Activated CD8-positive, alpha-beta memory T cell treated with anti-CD3 and anti-CD28 coated beads for 48 hours (primary cell): Measurements from ENCODE around the gene MAT1A.
"Not testable (repeated sequence)": the region's sequence is repeated elsewhere in the genome, so short reads cannot be mapped to it uniquely, and the experiment has no call there.

Experiments
- DNase-seq, 3 experiments: peaks; one replicate each; pipeline ENCODE4 v3.0.0-alpha.2; 2020; ENCODE audit warnings: low read depth in 2 of 3, low spot score in 2 of 3

Gene MAT1A

GRCh38 chr10:80289451-80290287 is at the start of gene MAT1A:
TSS of gene MAT1A (minus strand) at chr10:80289658. CDS start at chr10:80289423, 235 bp downstream.
- no peak for DNase-seq

DNA sequence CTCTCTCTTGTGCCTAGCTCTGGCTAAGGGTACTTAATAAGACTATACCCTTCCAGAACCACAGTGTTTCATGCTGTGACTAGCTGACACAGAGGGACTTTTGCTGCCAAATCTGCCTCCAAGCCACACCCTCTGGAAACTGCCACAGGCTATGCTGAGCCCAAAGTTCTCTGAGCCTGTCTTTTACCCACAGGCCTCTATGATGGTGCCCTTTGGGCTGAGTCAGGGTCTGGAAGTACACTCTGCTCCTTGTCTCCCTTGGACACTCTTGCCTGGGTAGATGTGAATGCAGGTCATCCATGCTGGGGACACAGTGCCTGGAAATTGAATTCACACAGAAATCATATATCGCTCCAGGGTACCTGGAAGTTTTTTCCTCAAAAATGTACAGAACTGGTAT is 44.5 kb upstream of the MAT1A start:
- no peak for DNase-seq

DNA sequence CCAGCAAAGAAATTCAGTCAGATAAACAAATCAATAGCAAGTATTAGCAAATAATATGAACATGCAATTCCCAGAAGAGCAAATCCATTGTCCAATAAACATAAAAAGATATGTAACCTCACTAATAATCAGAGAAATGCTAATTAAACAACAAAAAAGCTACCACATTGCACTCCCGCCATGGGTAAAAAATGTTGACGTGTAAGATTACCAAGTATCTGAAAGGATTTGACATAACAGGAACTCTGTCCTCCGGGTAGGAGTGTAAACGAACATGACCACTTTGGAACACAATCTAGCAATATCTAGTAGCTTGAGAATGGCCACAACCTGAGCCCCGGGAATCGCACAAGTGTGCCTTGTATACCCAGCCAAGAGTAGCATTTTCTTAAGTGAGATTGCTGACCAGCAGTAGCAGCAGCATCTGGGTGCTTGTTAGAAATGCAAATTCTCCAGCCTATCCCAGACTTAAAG is 35.5 kb upstream of the MAT1A start:
- no peak for DNase-seq

- DNase-seq = no peak
Observed at GRCh38 chr10:80324086-80324485, 34.6 kb upstream of the MAT1A start.

- no peak for DNase-seq
Observed at GRCh38 chr10:80323311-80323710, 33.9 kb upstream of the MAT1A start.

DNA sequence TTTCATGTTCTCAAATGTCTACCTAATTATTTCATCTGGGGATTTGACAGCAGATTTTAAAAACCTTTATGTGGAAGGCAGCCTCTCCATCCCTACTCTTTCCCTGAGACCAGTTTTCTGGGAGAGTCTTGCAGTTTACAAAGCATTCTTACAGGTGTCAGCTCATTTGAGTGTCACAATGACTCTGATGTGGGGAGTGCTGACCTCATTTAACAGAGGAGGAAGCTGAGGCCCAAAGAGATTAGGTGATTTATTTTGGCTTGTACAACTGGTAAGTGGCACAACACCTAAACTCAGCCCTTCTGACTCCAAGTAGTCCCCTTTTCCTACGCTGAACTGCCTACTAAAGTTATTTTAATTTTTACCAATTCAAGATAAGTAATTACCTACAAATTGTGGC is 33.3 kb upstream of the MAT1A start:
- DNase-seq = no peak

GRCh38 chr10:80322158-80322557 is 32.7 kb upstream of the MAT1A start:
- DNase-seq = no peak

- no peak for DNase-seq
Observed at GRCh38 chr10:80321183-80321582, 31.7 kb upstream of the MAT1A start.

- no peak for DNase-seq
Observed at GRCh38 chr10:80320377-80320776, 30.9 kb upstream of the MAT1A start.

DNA sequence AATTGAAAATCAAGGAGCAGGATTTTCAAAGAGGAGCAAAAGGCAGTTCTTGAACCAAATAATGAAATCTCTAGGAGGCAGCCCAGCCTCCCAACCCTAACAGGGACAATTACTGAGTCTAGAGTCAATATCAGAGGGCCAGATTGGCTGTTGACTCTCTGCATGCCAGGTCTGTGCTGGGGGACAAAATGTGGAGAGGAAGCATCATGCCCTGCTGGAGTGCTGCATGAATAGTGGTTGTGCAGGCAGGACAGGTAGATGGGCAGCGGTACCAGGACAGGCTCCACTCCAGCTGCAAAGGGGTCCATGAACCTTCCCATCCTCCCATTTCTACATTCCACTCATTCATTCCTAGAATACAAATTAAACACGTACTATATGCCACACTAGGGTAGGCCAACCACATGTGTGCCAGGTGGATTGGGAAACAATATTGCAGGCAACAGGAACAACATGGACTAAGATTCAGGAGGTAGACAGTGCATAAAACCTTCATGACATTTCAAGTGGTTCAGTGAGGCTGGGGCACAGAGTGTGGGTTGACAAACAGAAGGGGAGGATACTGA is 30.4 kb upstream of the MAT1A start:
- DNase-seq = no peak

GRCh38 chr10:80319318-80319717 is 29.9 kb upstream of the MAT1A start:
- DNase-seq = no peak

- DNase-seq = no peak
Observed at GRCh38 chr10:80318742-80319141, 29.3 kb upstream of the MAT1A start.

- no peak for DNase-seq
Observed at GRCh38 chr10:80315391-80315790, 25.9 kb upstream of the MAT1A start.

GRCh38 chr10:80313523-80313922 is 24.1 kb upstream of the MAT1A start:
- DNase-seq = no peak

- DNase-seq = not testable (repeated sequence)
Observed at GRCh38 chr10:80305989-80306388, 16.5 kb upstream of the MAT1A start.

GRCh38 chr10:80296942-80297341 is 7.5 kb upstream of the MAT1A start:
- DNase-seq = no peak

- DNase-seq = no peak
Observed at GRCh38 chr10:80292607-80293239, 3.3 kb upstream of the MAT1A start.

GRCh38 chr10:80290474-80291220 is 1.2 kb upstream of the MAT1A start:
- no peak for DNase-seq

GRCh38 chr10:80288849-80289248 is 609 bp downstream of the MAT1A start:
- DNase-seq = no peak

- no peak for DNase-seq
Observed at GRCh38 chr10:80284522-80284921, 4.9 kb downstream of the MAT1A start.

DNA sequence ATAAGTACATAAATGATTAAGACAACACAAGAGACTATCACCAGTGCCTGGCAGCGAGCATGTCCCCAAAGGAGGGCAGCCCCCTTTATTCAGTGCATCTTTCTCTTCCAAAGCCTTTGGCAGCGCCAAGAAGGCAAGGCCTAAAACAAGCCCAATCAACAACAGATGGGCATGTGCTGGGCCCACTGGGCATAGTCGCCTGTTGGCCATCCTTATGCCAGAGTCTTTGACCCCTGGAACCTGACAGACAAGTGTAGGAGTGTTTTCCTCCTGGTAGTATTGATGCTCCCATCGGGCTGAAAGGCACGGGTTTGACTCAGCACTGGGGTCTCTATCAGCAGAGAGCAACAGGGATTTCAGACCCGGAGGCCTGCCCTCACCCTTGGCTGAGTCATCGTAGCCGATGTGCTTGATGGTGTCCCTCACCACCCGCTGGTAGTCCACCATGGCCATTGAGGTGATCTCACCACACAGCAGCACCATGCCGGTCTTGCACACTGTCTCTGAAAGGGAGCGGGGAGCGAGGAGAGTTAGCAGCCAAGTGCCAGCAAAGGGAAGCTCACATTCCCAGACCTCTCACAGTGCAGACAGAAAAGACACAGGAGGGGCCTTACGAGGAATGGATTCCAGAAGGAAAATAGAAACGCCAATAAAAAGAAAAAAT is 5.8 kb downstream of the MAT1A start:
- DNase-seq = no peak
